ENCODE data around the gene MMS19. TPM values are rescaled to one million over a fixed set of nuclear protein-coding genes. Genes with fewer than 3 reads are reported as not detected.
"Not testable (repeated sequence)": the region's sequence is repeated elsewhere in the genome, so short reads cannot be mapped to it uniquely, and the experiment has no call there.

The MMS19 gene
- total RNA-seq, 1 experiment from 2014 or later, result 90.4 TPM

DNA sequence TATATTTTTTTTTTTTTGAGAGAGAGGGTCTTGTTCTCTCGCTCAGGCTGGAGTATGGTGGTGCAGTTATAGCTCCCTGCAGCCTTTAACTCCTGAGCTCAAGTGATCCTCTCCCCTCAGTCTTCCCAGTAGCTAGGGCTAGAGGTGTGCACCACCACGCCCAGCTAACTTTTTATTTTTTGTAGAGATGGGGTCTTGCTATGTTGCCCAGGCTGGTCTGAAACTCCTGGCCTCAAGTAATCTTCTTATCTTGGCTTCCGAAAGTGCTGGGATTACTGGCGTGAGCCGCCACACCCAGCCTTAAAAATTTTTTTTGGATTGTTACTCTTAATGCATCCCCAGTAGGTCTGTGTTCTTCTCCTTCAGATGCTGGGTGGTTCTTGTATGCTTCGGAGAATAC, 4.7 kb upstream of the MMS19 start:
- DNase-seq (ENCODE audit: low spot score), result no peak

- DNase-seq (ENCODE audit: low spot score), result no peak
Observed at GRCh38 chr10:97500297-97500575, 2.0 kb upstream of the MMS19 start.

- DNase-seq (ENCODE audit: low spot score), result peak; percentile 50
Observed at GRCh38 chr10:97499561-97500296, 1.5 kb upstream of the MMS19 start.

GRCh38 chr10:97498841-97499560, 779 bp upstream of the MMS19 start, which contains the start of gene UBTD1:
UBTD1 (plus strand) TSS chr10:97498924; CDS start chr10:97499204, 280 bp downstream.
- DNase-seq (ENCODE audit: low spot score), result peak; percentile 46

DNA sequence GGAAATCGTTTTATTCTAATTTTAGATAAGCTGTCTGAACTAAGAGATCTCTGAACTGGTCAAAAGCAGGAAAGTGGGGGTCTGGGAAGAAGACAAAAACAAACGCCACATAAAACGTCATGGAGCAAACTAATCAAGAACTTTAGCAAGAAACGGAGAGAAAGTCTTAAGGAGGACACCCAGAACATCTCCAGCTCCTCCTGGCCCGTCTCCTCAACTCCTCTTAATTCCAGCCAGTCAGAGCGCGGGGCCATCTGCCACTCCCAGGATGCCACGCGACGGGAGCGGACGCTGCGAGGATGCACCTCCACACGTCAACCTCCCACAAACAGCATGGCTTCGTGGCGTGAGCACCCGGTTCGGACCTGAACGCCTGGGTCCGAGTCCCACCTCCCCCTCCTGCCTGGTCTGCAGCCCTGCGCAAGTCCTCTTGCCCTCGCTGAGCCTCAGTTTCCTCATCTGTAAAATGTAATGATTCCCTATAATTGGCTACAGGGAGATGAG, 598 bp downstream of the MMS19 start:
- DNase-seq (ENCODE audit: low spot score), result peak; percentile 72

- DNase-seq (ENCODE audit: low spot score), result no peak
Observed at GRCh38 chr10:97494863-97495506, 3.2 kb downstream of the MMS19 start.

DNA sequence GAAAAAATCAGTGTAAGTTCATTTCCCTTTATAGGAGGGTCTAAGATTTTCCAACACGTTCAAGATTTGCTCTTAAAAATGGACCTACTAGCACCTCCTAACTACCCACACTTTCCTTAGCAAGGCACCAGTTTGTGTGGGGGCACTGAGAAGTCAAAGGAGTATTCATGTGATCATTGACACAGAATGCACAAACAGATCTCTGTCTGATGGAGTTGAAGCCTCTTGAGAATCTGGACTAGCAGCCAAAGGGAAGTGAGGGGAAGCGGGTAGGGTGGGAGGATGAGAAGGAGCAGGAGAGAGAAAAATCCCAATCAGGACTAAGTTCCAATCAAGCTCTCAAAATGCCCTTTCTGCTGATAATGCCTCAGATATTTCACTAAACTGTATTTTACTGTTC, 4.1 kb downstream of the MMS19 start:
- DNase-seq (ENCODE audit: low spot score), result no peak

DNA sequence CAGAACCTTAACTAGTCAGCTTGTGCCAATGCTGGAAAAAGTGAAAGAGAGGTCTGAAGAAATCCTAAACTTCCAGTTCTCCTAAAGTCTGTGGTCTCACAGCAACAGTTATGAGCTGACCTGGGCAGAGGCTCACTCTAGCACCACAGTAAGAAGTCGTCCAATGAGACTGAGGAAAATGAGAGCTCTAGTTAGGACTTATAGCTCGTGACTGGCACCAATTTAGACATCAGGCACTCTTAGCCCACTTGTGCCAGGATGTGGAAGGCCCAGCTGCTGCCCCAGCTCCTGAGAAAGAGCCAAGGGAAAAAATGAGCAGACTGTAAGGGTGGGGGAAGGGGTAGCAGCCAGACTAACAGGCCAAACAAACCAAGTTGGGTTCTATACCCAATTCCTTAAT, 7.6 kb downstream of the MMS19 start:
- DNase-seq (ENCODE audit: low spot score), result no peak

DNA sequence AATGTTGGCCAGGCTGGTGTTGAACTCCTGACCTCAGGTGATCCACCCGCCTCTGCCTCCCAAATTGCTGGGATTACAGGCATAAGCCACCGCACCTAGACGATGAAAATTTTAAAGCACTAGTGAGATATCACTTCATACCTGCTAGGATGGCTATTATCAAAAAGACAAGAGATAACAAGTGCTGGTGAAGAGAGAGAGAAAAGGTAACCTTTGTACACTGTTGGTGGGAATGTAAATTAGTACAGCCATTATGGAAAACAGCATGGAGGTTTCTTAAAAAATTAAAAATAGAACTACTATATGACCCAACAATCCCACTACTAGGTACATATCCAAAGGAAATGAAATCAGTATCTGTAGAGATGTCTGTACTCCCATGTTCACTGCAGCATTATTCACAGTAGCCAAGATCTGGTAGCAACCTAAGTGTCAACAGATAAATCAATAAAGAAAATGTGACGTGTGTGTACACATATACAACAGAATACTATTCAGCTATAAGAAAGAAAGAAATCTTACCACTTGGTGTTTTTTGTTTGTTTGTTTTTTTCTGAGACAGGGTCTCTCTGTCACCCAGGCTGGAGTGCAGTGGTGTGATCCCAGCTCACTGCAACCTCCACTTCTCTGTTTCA, 12.5 kb downstream of the MMS19 start:
- no peak for DNase-seq (ENCODE audit: low spot score)

GRCh38 chr10:97483921-97484320, 14.3 kb downstream of the MMS19 start:
- no peak for DNase-seq (ENCODE audit: low spot score)

- no peak for DNase-seq (ENCODE audit: low spot score)
Observed at GRCh38 chr10:97483506-97483905, 14.7 kb downstream of the MMS19 start.

DNA sequence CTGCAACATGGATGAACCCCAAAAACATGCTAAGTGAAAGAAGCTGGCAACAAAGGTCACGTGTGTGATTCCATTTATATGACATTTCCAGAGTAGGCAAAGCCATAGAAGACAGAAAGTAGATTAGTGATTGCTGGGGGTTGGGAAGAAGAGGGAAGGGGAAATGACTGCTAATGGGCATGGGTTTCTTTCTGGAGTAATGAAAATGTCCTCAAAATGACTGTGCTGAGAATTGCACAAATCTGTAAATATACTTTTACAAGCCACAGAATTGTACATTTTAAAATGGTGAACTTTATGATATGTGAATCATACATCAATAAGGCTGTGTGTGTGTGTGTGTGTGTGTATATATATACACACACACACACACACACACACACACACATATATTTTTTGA, 15.8 kb downstream of the MMS19 start:
- no peak for DNase-seq (ENCODE audit: low spot score)

DNA sequence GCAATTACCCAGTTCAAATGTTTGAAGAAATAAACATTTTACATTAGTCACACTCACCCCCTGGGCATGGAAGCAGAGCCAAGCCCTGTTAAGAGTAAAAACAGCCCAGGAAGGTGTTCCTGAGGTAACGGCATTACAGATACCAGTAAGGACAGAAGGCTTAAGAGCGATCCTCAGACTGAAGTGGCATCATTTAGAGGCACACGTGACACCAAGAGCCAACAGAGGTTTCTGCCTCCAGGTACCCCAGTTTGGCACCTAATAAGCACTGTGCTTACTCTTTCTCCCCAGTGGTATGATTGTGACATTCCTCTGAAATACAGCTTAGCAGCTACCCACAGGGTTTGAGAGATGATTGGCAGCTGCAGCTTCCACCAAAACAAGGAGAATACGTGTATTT, 17.2 kb downstream of the MMS19 start:
- DNase-seq (ENCODE audit: low spot score), result no peak

DNA sequence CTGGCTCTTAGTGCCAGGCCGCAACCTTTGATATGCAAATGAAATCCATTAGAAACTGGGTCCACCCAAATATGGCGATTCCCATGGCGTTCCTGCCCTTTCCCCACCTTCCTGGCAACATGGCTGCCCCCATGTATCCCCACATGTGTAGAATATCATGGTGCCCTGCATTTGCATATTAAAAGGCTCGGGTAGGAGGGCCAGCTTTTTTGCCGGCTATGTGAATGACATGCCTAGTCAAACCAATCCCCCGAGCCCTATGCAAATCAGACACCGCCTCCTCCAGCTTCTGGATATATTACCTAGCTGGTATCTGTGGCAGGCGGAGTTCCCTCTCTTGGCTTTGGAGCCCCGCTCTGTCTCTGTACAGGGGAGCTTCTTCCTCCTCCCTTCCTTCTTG, 18.3 kb downstream of the MMS19 start:
- DNase-seq (ENCODE audit: low spot score), result no peak

- DNase-seq (ENCODE audit: low spot score), result not testable (repeated sequence)
Observed at GRCh38 chr10:97479410-97479809, 18.8 kb downstream of the MMS19 start.

- no peak for DNase-seq (ENCODE audit: low spot score)
Observed at GRCh38 chr10:97475936-97476594, 22.2 kb downstream of the MMS19 start.

- DNase-seq (ENCODE audit: low spot score), result no peak
Observed at GRCh38 chr10:97474918-97475317, 23.3 kb downstream of the MMS19 start.

- not testable (repeated sequence) for DNase-seq (ENCODE audit: low spot score)
Observed at GRCh38 chr10:97468781-97469180, 29.4 kb downstream of the MMS19 start.

GRCh38 chr10:97468162-97468561, 30.1 kb downstream of the MMS19 start:
- DNase-seq (ENCODE audit: low spot score), result no peak

DNA sequence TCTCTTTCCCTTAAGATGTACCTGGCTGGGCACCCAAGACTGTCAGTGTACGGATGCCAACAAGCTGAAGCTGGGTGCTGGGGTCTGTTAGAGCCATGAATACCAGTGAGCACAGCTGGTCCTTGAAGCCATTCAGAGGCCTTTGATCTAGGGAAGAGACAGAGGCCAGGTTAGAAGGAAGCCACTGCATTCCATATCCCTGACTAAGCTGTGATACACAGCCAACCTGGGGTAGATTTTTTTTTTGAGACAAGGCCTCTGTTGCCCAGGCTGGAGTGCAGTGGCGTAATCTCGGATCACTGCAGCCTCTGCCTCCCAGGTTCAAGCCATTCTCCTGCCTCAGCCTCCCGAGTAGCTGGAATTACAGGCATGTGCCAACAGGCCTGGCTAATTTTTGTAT, 31.5 kb downstream of the MMS19 start:
- peak; percentile 58 for DNase-seq (ENCODE audit: low spot score)

DNA sequence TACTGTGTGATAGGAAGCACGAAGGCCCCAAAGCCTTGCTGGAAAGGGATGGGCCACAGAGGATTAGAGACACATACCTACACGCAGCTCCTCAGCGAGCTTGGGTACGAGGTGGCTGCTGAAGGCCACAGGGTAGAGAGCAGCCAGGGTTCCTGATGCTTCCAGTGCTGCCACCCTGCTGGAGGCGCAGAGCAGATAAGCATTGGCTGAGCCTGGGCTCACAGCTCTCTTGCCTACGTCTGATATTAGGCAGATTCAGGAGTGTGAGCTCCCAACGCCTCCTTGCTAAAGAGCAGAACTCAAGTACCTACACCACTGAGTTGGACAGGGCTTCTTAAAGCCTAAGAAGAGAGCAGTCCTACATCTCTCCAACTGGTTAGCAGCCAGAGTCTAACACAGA, 32.2 kb downstream of the MMS19 start:
- DNase-seq (ENCODE audit: low spot score), result no peak

- no peak for DNase-seq (ENCODE audit: low spot score)
Observed at GRCh38 chr10:97464226-97464625, 34.0 kb downstream of the MMS19 start.
